Keratinocyte (primary cell): ENCODE results near the gene CNPY2. TPM values are rescaled to one million over a fixed set of nuclear protein-coding genes. Genes with fewer than 3 reads are reported as not detected.

Experiments used
- DNase-seq: peaks from one replicate; pipeline ENCODE4 v3.0.0-alpha.2; 2011; ENCODE audit warnings: low read depth, missing footprints, low spot score
- FAIRE-seq: peaks from 2 replicates; lab custom pipeline; 2011; peaks lifted over from hg19 to GRCh38; lab: Jason Lieb, UNC
- H2AFZ ChIP-seq: 2 replicates; pipeline ENCODE4 v1.6.0; 2012; ENCODE audit warnings: low read length, control low read depth, inconsistent platforms; ENCODE audit not compliant: control insufficient read depth
- H3K27ac ChIP-seq: 2 replicates; pipeline ENCODE4 v1.5.1; 2011; ENCODE audit warnings: low read length; ENCODE audit not compliant: control insufficient read depth, insufficient read depth
- H3K27me3 ChIP-seq: 3 replicates; pipeline ENCODE4 v1.6.0; 2011; ENCODE audit warnings: low read length; ENCODE audit not compliant: control insufficient read depth, insufficient read depth; ENCODE audit errors: extremely low read depth
- H3K36me3 ChIP-seq, 2 experiments: 2 replicates in 1 of 2; 3 replicates in 1 of 2; pipeline ENCODE4 v1.5.1; 2011; ENCODE audit warnings: low read length in 2 of 2, mild to moderate bottlenecking in 1 of 2; ENCODE audit not compliant: control insufficient read depth in 2 of 2, insufficient read depth in 2 of 2; ENCODE audit errors: extremely low read depth in 1 of 2
- H3K4me1 ChIP-seq: 3 replicates; pipeline ENCODE4 v1.5.1; 2011; ENCODE audit warnings: low read length; ENCODE audit not compliant: control insufficient read depth, insufficient read depth; ENCODE audit errors: extremely low read depth
- H3K4me2 ChIP-seq: 3 replicates; pipeline ENCODE4 v1.6.0; 2011; ENCODE audit warnings: low read depth, low read length; ENCODE audit not compliant: control insufficient read depth, insufficient read depth; ENCODE audit errors: extremely low read depth
- H3K4me3 ChIP-seq, 3 experiments: fragments of 200-600 bp in 1 of 3; sonication (generic) in 1 of 3; 2 replicates in 2 of 3; 3 replicates in 1 of 3; pipeline ENCODE4 v1.5.1; 2011 to 2016; ENCODE audit warnings: low read length in 3 of 3, mild to moderate bottlenecking in 3 of 3, control low read depth in 2 of 3, inconsistent platforms in 1 of 3, low read depth in 1 of 3, mixed read lengths in 1 of 3, mixed run types in 1 of 3, moderate library complexity in 1 of 3; ENCODE audit not compliant: control insufficient read depth in 2 of 3, insufficient read depth in 2 of 3; ENCODE audit errors: extremely low read depth in 1 of 3
- H3K79me2 ChIP-seq: 2 replicates; pipeline ENCODE4 v1.6.0; 2012; ENCODE audit warnings: low read length; ENCODE audit not compliant: control insufficient read depth, insufficient read depth
- H3K9ac ChIP-seq: 3 replicates; pipeline ENCODE4 v1.6.0; 2011; ENCODE audit warnings: low read length; ENCODE audit not compliant: control insufficient read depth, insufficient read depth; ENCODE audit errors: extremely low read depth
- H3K9me1 ChIP-seq: 3 replicates; pipeline ENCODE4 v1.6.0; 2011; ENCODE audit warnings: low read length; ENCODE audit not compliant: control insufficient read depth, insufficient read depth; ENCODE audit errors: extremely low read depth
- H3K9me3 ChIP-seq: 2 replicates; pipeline ENCODE4 v1.5.1; 2012; ENCODE audit warnings: low read depth, low read length; ENCODE audit not compliant: control insufficient read depth
- H4K20me1 ChIP-seq: 3 replicates; pipeline ENCODE4 v1.6.0; 2011; ENCODE audit warnings: low read length; ENCODE audit not compliant: control insufficient read depth, insufficient read depth; ENCODE audit errors: extremely low read depth
- CTCF ChIP-seq, 3 experiments: IDR thresholded peaks in 1 of 3; conservative IDR thresholded peaks in 1 of 3; optimal IDR thresholded peaks in 1 of 3; 2 replicates in 2 of 3; 3 replicates in 1 of 3; pipeline versions ENCODE3 to v1.5.1; 2011; ENCODE audit warnings: low read length in 3 of 3, mild to moderate bottlenecking in 3 of 3, moderate library complexity in 2 of 3, control low read depth in 1 of 3, inconsistent platforms in 1 of 3; ENCODE audit not compliant: insufficient read depth in 2 of 3; ENCODE audit errors: extremely low read depth in 1 of 3
- EZH2 ChIP-seq: IDR thresholded peaks from one replicate; pipeline ENCODE4 v1.6.1; 2012; ENCODE audit warnings: inconsistent platforms, mild to moderate bottlenecking, low read length, moderate library complexity
- dilution Hi-C: fragments of 300-500 bp; cut with MboI; formaldehyde crosslinking; loops from one replicate; pipeline ENCODE4 v1.7.0; 2020; ENCODE audit warnings: low sequenced_read_pairs; ENCODE audit not compliant: extremely low pct_ligation_motif_present
- polyA plus RNA-seq, 5 experiments: library from polyadenylated mRNA; depleted of rRNA in 3 of 5; stranded (reverse) in 3 of 5; stranded (forward) in 1 of 5; unstranded in 1 of 5; fragments of >200 nt; gene quantifications; 1 replicate in 1 of 5; 2 replicates in 3 of 5; 3 replicates in 1 of 5; pipeline versions ENCODE4 v1.2.1 to v1.2.3, GENCODE V29; 2011 to 2012; ENCODE audit warnings: missing spikeins in 2 of 5, low read depth in 1 of 5, low replicate concordance in 1 of 5
- small RNA-seq, 3 experiments: library from RNA; depleted of rRNA; stranded (forward); fragments of <200 nt; gene quantifications; one replicate each; pipeline ENCODE3, GENCODE V24; 2012; ENCODE audit warnings: low read depth in 3 of 3, low replicate concordance in 1 of 3; ENCODE audit not compliant: insufficient read length in 3 of 3

The CNPY2 gene
- polyA plus RNA-seq, 1 donor (not counting 4 experiments of a cell fraction or from before 2014, with no cell fraction given): 162 TPM

GRCh38 chr12:56260921-56261320, 54.9 kb downstream of the CNPY2 start:
- FAIRE-seq: no peak

DNA sequence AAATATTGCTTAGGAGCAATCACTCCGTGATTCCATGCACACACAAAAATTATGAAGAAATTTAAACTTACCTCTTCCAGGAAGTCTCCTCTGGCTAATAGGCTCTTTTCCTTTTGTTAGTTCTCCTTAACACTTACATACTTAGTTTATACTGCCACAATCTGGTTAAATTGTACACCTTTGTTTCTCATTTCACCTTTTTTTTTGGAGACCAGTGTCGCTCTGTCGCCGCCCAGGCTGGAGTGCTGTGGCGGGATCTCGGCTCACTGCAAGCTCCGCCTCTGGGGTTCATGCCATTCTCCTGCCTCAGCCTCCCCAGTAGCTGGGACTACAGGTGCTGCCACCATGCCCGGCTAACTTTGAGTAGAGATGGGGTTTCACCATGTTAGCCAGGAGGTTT, 55.4 kb downstream of the CNPY2 start:
- Histone ChIP-seq H3K79me2 (peaks cover 26% of the 10 kb centered on the region), H2AFZ (no peak overlapping the region), H3K9ac (no peak overlapping the region), H3K4me3 (no peak overlapping the region), H3K27me3 (no peaks in the 10 kb centered on the region), H3K4me1 (peaks cover 36% of the 10 kb centered on the region), H3K4me2 (no peak overlapping the region), H3K36me3 (peaks cover 7 to 11% of the 10 kb centered on the region in 2 experiments), H3K27ac (no peak overlapping the region), H3K9me1 (no peaks in the 10 kb centered on the region), H4K20me1 (no peaks in the 10 kb centered on the region), H3K9me3 (no peaks in the 10 kb centered on the region)
- FAIRE-seq (no peak), DNase-seq (no peak)
- dilution Hi-C loops: no loop called here
- TF ChIP-seq CTCF (optimal IDR thresholded peaks at IDR 0.05 in 1 of 3, IDR thresholded peaks at IDR 0.05 in 1 of 3, conservative IDR thresholded peaks at IDR 0.05 in 1 of 3; ENCODE audit: extremely low read depth in 1 of 3, insufficient read depth in 2 of 3, low read length in 3 of 3): no peak
- no peak for TF ChIP-seq EZH2

More at GRCh38 chr12:56260921-56261320, 54.9 kb downstream of the CNPY2 start:
- H3K4me1 ChIP-seq: peaks cover 36% of the 10 kb centered on the region
- peak overlapping the region; percentile 76 for H3K27ac ChIP-seq
- H3K79me2 ChIP-seq: peaks cover 21% of the 10 kb centered on the region
- H3K9me1 ChIP-seq: no peaks in the 10 kb centered on the region
- H4K20me1 ChIP-seq: no peaks in the 10 kb centered on the region
- H3K9me3 ChIP-seq: no peaks in the 10 kb centered on the region
- no peak overlapping the region for H3K4me3 ChIP-seq
- no peaks in the 10 kb centered on the region for H3K27me3 ChIP-seq
- H2AFZ ChIP-seq: no peak overlapping the region
- H3K36me3 ChIP-seq: peaks cover 4 to 5% of the 10 kb centered on the region in 2 experiments
- H3K9ac ChIP-seq: no peak overlapping the region
- no peak for DNase-seq
- no peak overlapping the region for H3K4me2 ChIP-seq
- dilution Hi-C loops: no loop called here
- no peak for TF ChIP-seq EZH2
- no peak for TF ChIP-seq CTCF (optimal IDR thresholded peaks at IDR 0.05 in 1 of 3, IDR thresholded peaks at IDR 0.05 in 1 of 3, conservative IDR thresholded peaks at IDR 0.05 in 1 of 3; ENCODE audit: extremely low read depth in 1 of 3, insufficient read depth in 2 of 3, low read length in 3 of 3)

Small RNA genes lying within 50 kb of the gene (small RNA-seq; reads per million reads assigned to genes)
- 0.07 to 1.7 (median 0.25) reads per million in 3 experiments for gene RNU7-40P

Other genes starting within 250 kb of the CNPY2 start
- gene ERBB3, start 235.8 kb downstream of the CNPY2 start, polyA plus RNA-seq: 13.6 to 19.8 TPM (median 16.4 TPM) in 3 replicates
- gene PA2G4, start 211.4 kb downstream of the CNPY2 start, polyA plus RNA-seq: 247 to 505 TPM (median 480 TPM) in 3 replicates
- gene RPL41, start 199.4 kb downstream of the CNPY2 start, polyA plus RNA-seq: 7,566 to 10,481 TPM (median 10,062 TPM) in 3 replicates
- 0.81 to 1.0 TPM (median 0.85 TPM) in 3 replicates for gene ZC3H10, start 197.7 kb downstream of the CNPY2 start, polyA plus RNA-seq
- 140 to 205 TPM (median 141 TPM) in 3 replicates for gene ESYT1, start 187.7 kb downstream of the CNPY2 start, polyA plus RNA-seq
- 42.3 to 44.9 TPM (median 44.9 TPM) in 3 replicates for gene MYL6B, start 163.4 kb downstream of the CNPY2 start, polyA plus RNA-seq
- 3,666 to 4,542 TPM (median 4,521 TPM) in 3 replicates for gene MYL6, start 157.6 kb downstream of the CNPY2 start, polyA plus RNA-seq
- gene SMARCC2, start 126.5 kb downstream of the CNPY2 start, polyA plus RNA-seq: 23.3 to 37.6 TPM (median 32.5 TPM) in 3 replicates
- gene RNF41, start 94.1 kb downstream of the CNPY2 start, polyA plus RNA-seq: 42.2 to 62.0 TPM (median 49.7 TPM) in 3 replicates
- 45.6 to 53.5 TPM (median 53.0 TPM) in 3 replicates for gene NABP2, start 91.6 kb downstream of the CNPY2 start, polyA plus RNA-seq
- 0.09 TPM in 1 of 3 replicates, not detected in the others for gene SLC39A5, start 85.9 kb downstream of the CNPY2 start, polyA plus RNA-seq
- gene ANKRD52, start 57.6 kb downstream of the CNPY2 start, polyA plus RNA-seq: 14.0 to 21.0 TPM (median 15.2 TPM) in 3 replicates
- 7.5 to 12.1 TPM (median 11.6 TPM) in 3 replicates for gene COQ10A, start 49.0 kb downstream of the CNPY2 start, polyA plus RNA-seq
- gene CS, start 15.7 kb downstream of the CNPY2 start, polyA plus RNA-seq: 54.3 to 197 TPM (median 105 TPM) in 3 replicates
- gene PAN2, start 18.0 kb upstream of the CNPY2 start, polyA plus RNA-seq: 20.0 to 26.3 TPM (median 26.2 TPM) in 3 replicates
- gene IL23A, start 22.9 kb upstream of the CNPY2 start, polyA plus RNA-seq: 0.68 to 1.6 TPM (median 1.5 TPM) in 3 replicates
- gene STAT2, start 44.1 kb upstream of the CNPY2 start, polyA plus RNA-seq: 95.8 to 120 TPM (median 109 TPM) in 3 replicates
- not detected in 3 replicates for gene APOF, start 46.9 kb upstream of the CNPY2 start, polyA plus RNA-seq
- gene TIMELESS, start 133.4 kb upstream of the CNPY2 start, polyA plus RNA-seq: 1.4 to 3.5 TPM (median 2.6 TPM) in 3 replicates
- gene MIP, start 138.7 kb upstream of the CNPY2 start, polyA plus RNA-seq: not detected in 3 replicates
- gene SPRYD4, start 152.6 kb upstream of the CNPY2 start, polyA plus RNA-seq: 2.1 to 3.3 TPM (median 3.1 TPM) in 3 replicates
- 0.63 to 0.87 TPM (median 0.68 TPM) in 3 replicates for gene GLS2, start 172.2 kb upstream of the CNPY2 start, polyA plus RNA-seq
- gene RBMS2, start 205.8 kb upstream of the CNPY2 start, polyA plus RNA-seq: 46.2 to 83.0 TPM (median 64.5 TPM) in 3 replicates